NCI-H128 (cell line): Measurements from ENCODE around the gene LENEP.
A peak's percentile ranks its signal among the peaks of the same experiment; 100 is the strongest.

ENCODE experiments used
- DNase-seq: peaks from one replicate; lab custom pipeline; 2025; ENCODE audit not compliant: unreplicated experiment; lab: John Stamatoyannopoulos, UW

The LENEP gene

DNA sequence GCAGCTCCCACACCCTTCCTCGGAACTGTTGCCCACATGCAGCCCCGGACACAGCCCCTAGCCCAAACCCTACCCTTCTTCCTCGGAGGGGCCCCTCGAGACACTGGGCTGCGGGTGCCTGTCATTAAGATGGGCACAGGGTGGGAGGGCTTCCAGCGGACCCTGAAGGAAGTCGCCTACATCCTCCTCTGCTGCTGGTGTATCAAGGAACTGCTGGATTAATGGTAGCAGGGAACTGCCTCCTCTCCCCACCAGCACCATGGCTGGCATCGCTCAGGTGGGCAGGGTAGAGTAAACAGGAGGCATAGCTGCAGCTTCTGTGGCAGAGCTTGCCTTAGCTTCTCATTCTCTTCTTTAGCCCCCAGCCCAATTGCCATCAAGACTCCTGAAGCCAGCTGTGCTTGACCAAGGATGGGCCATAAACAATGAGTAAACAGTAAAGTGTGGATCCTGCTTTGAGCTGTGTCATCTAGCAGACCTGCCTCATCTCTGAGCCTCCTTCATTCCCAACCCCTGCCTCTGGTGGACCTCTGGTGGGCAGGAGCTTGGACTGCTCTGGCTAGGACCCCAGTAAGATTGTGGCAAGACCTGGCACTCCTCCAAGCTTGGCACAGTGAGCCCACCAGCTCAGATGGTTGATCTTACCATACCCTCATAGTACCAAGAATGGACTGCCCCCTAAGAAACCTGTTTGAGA lies at the start of gene LENEP:
Gene LENEP, plus strand, starts transcription at position 15 of the 697 bp plus-strand sequence. Its CDS starts 22 bp downstream, at position 37.
- no peak for DNase-seq

DNA sequence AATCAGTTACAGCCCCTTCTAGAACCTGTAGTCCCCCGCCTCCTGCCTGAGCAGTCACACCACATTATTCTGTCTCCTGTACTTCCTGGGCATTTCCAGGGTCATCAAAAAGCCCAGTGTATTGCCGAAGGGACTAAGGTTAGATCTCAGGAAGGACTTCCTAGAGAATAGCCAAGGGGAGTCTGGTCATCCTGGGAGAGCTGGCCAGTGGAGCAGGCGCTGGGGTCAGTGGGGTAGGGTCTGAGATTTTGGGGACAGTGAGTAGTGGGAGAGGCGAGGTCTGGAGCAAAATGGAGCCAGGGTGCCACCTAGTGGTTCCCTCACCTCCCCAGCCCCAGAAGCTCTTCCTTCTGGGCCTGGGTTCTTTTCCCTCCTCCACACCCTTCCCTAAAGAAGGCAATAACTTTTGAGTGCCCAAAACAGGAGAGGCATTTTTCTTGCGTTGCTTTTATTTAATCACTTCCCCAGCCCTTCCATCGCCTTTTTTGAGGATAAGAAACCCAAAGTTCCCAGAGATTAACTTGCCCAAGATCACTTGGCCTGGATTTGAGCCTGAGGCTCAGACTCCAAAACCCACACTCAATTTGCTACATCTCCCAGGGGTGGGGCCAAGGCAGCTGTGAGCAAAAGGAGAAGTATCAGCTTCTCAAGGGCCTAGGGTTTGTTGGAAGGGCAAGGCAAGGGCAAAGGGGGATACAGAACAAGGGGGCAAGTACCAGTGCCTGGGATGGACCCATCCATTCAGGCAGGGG lies 49.6 kb upstream of the LENEP start:
- DNase-seq, result peak; percentile 45

DNA sequence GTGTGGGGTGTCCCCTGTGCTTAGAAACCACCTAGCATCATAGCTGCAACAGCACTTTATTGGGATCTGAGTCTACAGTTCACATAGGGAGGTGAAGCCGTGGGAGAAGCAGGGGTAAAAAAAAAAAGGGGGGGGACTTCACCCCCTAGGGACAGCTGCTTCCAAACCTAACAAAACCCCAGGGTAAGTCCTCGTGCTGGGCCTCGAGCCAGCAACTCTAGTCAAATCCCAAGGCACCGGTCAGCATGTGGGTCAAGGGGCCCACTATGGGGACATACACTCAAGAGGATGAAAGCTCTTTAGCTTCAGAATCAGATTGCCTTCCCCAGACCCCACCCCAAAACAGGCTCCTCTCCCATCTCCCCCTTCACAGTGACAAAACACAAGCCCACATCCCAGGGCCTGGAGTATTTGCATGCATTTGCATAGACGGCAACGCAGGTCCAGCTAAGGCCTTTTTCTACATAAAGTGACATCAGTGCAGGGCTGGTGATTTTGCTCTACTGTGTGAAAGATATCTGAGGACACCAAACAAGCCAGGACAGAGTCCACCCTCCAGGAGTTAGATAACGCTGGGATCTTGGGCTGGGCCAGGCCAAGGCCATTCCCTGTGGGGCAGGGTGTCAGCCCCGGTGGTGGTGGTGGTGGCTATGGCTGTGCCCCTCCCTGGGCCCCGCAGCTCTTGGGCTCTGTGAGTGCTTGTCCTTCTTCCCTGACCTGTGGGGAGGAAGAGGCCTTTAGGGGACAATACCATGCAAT lies 48.8 kb upstream of the LENEP start:
- DNase-seq, result no peak

DNA sequence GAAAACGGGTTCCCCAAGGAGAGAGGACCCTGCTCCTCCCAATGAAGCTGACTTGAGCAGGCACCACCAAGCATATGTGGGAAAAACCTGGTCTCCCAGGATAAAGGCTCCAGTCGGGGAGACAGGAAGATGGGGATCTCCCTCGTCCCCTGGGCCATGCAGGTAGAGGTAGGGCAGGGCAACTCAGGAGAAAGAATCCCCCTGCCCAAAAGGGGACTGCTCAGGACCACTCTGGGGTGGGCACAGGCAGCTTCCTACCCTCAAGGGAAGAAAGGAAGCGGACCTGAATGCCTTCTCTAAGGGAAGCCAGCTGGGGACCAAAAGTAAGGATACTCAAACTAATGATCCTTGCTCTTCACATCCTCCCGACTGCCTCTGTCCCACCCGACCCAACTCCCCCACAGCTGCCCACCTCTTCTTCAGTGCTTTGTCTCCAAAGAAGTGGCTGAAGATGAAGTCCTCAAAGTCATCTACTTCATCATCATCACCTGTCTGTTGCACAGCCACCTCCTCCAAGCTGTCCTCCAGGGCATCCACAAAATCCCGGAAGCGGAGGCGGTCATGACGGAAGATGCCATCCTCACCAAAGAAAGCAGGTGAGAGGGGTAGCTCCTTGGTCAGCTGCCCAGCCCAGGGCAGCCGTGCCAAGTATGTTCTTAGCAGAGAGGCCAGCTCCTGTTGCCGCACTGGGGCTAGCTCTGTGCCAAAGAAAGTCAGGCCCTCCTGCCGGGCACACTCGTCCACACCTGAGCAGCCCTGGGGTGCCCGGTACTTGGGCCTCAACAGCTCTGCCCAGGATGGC lies 48.0 kb upstream of the LENEP start:
- DNase-seq, result no peak

DNA sequence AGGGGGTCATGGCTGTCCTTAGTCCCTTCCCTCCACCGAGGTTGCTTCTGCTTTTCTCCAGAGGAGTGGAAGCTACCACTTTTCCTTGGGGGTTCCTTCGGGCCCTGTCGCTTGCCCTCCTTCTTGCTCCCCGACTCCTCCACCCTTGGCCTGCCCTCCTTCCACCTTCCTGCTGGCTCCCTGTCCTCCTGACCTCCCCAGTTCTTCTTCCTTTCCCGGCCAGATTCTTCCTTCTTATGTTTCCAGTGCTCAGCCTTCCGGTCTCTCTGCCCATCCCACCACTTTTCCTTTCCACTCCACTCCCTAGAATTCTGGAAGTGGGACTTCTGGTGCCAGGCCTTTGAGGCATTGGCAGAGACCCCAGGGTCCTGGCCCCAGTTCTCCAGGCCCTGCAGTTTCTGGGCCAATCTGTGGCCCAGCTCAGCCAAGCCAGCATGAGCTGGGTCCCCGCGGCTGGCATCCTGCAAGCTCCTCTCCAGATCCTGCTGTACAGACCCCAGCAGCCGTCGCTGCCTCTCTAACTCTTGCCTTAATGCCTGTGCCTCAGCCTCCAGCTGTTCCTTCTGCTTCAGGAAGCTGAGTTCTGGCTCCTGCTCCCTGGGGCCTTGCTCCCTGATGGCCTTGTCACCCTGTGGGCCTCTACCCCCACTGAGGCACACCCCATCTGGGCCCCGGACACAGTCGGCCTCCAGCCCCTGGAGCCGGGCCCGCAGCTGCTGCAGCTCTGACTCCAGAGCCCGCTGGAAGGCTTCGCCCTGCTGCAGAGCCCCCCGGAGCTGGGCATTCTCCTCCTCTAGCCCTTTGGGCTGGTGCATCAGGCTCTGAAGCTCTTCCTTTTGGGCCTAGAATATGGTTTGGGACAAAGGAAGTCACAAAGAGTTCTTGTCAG lies 47.2 kb upstream of the LENEP start:
- DNase-seq, result no peak

DNA sequence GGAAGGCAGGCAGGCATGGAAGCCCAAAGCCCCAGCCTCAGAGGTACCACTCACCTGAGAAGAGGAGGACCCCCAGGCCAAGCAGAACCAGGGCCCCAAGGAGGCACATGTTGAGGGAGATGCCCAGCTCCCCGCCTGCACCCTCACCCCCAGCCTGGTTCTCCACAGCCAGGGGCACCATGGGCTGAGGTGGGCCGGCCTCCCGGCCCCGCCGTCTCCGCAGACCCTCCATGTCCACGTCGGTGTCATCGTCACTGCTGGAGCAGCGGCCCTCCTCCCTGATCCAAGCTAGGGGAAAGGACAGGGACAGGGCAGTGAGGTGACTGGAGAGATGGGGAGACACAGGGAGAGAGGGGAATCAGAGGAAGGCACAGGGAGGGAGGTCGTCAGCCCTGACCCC lies 45.3 kb upstream of the LENEP start:
- no peak for DNase-seq

DNA sequence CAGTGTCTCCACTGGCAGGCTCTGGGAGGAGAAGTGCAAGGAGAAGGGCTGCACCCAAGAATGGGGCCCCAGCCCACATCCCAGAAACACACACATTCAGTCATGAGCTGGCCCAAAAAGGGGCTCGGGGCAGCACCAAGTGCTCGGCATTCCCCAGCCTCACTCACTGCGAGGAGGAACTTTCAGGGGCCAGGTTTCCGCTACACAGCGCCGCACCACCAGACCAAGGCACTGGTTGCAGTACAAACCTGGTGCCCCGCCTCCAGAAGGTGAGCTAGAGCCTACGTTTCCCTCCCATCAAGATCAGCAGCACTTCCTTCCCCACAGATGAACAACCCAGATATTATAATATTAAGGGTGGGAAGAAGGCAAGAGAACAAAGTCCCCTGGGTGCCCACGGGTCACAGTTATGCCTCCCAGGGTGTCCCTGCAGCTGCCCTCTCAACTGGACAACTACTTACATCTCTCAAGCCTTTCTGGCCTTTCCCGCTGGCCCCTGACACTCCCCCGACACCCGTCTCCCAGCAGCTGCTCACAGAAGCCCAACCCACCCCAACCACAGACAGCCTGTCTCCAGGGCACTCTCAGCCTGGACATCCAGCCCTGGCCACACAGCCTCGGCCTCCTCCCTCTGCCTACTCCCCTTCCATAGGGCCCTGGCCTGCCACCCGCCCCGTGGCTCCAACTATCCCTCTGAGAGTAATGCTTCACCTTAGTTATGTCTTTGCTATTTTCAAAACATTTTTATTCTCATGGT lies 41.3 kb upstream of the LENEP start:
- DNase-seq, result no peak

- no peak for DNase-seq
These were observed 40.7 kb upstream of the LENEP start for GRCh38 chr1:154952664-154953063.

- DNase-seq, result no peak
These were observed 39.8 kb upstream of the LENEP start for GRCh38 chr1:154953611-154954038.

- DNase-seq, result no peak
These were observed 38.8 kb upstream of the LENEP start for GRCh38 chr1:154954541-154954940.

DNA sequence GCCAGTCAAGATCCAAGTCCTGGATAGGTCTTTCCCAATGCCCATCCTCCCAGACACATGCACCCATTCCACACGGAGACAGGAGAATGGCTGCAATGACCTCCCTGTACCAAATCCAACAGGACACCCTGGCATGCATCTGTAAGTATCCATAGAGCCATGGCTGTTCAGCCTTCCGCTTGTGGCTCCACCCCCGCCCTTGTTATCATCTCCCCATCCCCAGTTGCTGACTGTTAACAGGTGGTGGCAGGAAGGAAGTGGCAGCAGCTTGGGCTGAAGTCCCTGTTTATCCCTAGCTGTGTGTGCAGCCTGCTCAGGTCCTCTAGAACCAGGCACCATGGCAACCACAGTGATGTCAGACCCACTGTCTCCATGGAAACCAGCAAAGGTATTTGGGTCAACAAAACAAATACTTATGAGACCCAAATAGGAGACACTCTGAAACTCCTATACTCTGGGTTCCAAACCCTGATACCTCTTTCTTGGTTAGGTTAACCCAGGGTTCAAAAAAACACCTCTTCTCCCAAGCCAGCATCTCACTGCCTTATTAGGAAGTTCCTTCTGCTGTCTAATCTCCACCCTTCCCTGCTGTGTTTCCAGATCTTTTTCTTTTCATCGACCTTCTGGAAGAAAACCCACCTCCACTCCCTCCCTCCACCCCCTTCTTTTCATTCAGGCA lies 38.2 kb upstream of the LENEP start:
- DNase-seq, result peak; percentile 39

DNA sequence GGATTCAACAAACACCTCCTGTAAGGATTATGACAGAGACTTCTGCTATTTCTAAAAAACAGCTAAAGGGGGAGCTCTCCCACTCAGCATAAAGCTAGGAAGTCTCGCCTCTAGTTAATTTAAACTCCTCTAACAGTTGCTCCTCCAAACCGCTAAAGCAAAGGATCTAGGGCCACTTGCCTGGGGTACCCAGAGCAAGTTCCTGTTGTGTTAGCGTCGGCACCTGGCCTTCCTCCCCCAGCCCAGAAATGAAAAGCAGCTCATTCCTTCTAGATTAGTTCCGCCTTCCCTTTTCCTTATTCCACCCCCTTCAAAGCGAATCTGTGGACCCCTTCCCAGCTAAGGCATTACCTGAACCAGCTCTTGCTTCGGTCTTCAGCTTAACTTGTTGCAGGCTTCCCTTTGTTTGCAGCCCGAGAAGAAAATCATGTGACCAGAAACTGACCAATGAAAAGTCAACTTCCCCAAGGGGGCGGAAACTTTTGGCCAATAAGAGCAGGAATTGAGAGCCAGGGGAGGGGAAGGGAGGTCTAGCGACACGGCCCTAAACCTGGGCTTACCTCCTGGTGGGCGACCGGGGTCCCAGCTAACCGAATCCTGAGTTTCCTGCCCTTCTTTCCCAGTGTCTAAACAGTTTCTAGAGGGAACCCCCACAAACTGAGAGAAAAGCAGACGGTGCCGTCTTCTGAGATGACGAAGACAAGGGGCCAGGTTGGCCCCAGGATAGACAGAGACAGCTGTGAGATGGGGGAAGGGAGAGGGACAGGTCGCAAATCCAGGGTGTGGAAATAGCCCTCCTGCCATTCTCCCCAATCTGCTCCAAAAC lies 37.5 kb upstream of the LENEP start, which contains the start of gene PBXIP1:
Gene PBXIP1, minus strand, starts transcription at position 382 of the 826 bp plus-strand sequence. CDS start 2,378 bp downstream, outside the sequence.
- DNase-seq, result peak; percentile 84

DNA sequence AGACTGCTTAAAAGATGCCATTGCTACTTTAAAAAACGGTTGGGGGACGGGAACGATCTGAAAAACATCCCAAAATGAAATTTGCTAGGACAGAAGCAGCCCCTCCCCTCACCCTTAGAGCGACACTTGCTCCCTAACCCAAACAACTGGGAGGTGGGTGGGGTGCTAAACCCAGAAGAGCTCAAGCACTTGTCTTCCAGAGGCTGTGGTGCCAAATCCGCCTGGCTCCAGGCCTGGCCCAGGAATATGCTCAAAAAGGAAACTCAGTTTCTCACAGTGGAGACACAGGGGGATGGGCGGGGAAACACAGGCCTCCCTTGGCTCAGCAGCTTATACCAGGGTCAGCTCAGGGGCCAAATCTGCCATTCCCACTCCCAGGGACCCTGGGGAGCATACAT lies 36.8 kb upstream of the LENEP start:
- no peak for DNase-seq

DNA sequence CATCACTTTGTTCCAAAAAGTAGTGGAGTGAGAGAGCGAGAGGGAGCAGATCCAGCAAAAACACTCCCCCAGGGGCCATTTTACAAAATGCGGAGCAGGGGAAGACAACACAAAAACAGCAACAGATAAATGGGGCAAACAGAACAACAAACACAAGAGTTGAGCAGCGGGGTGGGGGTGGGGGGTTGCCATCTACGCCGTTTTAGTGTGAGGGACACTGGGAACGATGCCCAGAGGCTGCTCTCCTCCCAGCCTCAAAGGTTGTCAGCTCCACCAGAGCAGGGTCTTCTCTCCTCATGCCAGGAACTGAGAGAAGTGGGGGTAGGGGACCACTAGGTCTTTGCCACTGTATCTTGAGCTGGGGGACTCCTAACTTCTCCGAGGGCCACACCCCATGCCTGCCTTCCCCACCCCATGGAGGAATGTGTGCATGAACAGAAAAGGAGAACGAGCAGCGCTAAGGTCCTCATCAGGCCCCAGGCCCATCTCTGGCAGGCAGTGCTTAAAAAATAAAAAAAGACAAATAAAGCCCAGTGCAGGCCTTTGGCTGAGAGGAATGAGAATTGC lies 36.2 kb upstream of the LENEP start:
- DNase-seq, result no peak

- no peak for DNase-seq
These were observed 35.4 kb upstream of the LENEP start for GRCh38 chr1:154958036-154958435.

- no peak for DNase-seq
These were observed 34.5 kb upstream of the LENEP start for GRCh38 chr1:154958681-154959425.

- DNase-seq, result no peak
These were observed 34.0 kb upstream of the LENEP start for GRCh38 chr1:154959426-154959780.
